Neural crest cell (in vitro differentiated cells): ENCODE measurements around the gene ATP1B2. TPM values are rescaled to one million over a fixed set of nuclear protein-coding genes. Genes with fewer than 3 reads are reported as not detected.

Source experiments
- DNase-seq: peaks from one replicate; pipeline ENCODE4 v3.0.0; 2021; ENCODE audit warnings: low read depth, mixed read lengths, low spot score
- H3K27ac Mint-ChIP-seq: one replicate; pipeline ENCODE4 v1.8.0; 2021; ENCODE audit warnings: mild to moderate bottlenecking, mixed read lengths; ENCODE audit not compliant: unreplicated experiment
- H3K27me3 Mint-ChIP-seq: 2 replicates; pipeline ENCODE4 v1.8.0; 2021; ENCODE audit warnings: low read depth, mild to moderate bottlenecking, mixed read lengths
- H3K36me3 Mint-ChIP-seq: 2 replicates; pipeline ENCODE4 v1.8.0; 2021; ENCODE audit warnings: low read depth, mild to moderate bottlenecking, mixed read lengths
- H3K4me1 Mint-ChIP-seq: 2 replicates; pipeline ENCODE4 v1.8.0; 2021; ENCODE audit warnings: mixed read lengths
- H3K4me3 Mint-ChIP-seq: one replicate; pipeline ENCODE4 v1.8.0; 2021; ENCODE audit warnings: mild to moderate bottlenecking, mixed read lengths
- H3K9me3 Mint-ChIP-seq: 2 replicates; pipeline ENCODE4 v1.8.0; 2021; ENCODE audit warnings: mixed read lengths
- CTCF ChIP-seq: fragments of 200-600 bp; sonication (generic); conservative IDR thresholded peaks from 2 replicates; pipeline ENCODE4 v1.5.0; 2021; ENCODE audit warnings: antibody characterized with exemption, mild to moderate bottlenecking
- long read RNA-seq: library from polyadenylated mRNA; unstranded; transcript quantifications from one replicate; pipeline ENCODE4 v2.0.0, GENCODE V29; 2020
- total RNA-seq: library from RNA; stranded (reverse); gene quantifications from 2 replicates; pipeline ENCODE4 v1.2.1, GENCODE V29; 2021

Gene ATP1B2
- 12.1 and 14.3 TPM in 2 replicates for total RNA-seq
- long read RNA-seq: 0 reads

DNA sequence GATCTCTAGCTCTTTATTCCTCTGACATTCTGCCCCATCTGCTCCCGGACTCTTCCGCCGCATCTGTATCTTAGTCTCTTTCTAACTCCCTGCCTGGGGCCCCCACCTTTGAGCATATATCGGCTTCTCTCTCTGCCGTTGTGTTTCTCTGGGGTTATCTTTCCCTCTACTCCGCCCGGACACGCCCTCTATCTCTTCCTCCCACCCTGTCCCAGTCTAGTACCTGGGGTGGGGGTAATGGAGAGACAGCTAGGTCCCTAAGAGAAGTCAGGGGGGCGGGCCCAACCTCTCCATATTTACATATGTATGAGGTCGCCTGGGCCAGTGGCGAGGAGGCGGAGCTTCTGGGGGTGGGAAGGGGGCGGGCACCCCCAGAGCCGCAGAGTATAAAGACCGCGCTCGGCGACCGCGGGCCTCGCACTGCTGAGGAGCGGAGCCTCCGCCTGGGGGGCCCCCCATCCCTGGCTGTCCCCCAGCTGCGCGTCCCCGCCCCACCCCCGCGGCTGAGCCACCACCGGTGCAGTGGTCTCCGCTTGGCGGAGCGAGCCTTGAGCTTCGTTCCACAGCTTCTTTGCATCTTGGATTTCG is at the start of gene ATP1B2:
ATP1B2 (plus strand) TSS at position 418 of the 588 bp plus-strand sequence. CDS start 593 bp downstream, outside the sequence.
- Mint-ChIP-seq H3K9me3 (no peaks in the 10 kb centered on the region), H3K4me3 (peak within 1 kb of the TSS; percentile 89), H3K4me1 (peaks cover 31% of the 10 kb centered on the region), H3K27me3 (peaks cover 9% of the 10 kb centered on the region), H3K27ac (no peak within 1 kb of the TSS), H3K36me3 (peaks cover 5% of the 10 kb centered on the region)
- DNase-seq: peak; percentile 73
- TF ChIP-seq CTCF: no peak

DNA sequence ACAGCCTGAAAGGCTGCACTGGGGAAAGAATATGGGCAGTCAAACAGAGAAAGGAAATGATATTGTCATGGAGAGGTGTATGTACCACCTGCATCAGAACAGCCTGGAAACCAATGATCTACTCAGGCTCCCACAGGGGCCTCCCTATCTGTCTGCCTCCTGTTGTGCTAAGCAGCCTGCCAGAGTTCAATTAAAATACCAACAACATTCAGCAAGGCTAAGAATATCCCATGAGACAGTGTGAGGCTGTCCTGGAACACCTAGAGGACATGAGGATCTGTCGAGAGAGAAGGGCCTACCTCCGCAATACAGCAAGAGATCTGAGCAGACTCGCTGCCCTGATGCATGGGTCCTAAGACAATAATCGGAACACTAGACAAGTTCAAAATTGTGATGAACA is 44.4 kb upstream of the ATP1B2 start:
- Mint-ChIP-seq H3K27me3 (no peaks in the 10 kb centered on the region), H3K4me3 (peak overlapping the region; percentile 6), H3K9me3 (no peaks in the 10 kb centered on the region), H3K27ac (no peak overlapping the region), H3K36me3 (peaks cover 19% of the 10 kb centered on the region), H3K4me1 (peaks cover 19% of the 10 kb centered on the region)
- DNase-seq: no peak
- TF ChIP-seq CTCF: no peak

- Mint-ChIP-seq H3K27ac (no peak overlapping the region), H3K4me3 (peak overlapping the region; percentile 69)
Measured at GRCh38 chr17:7610641-7611040, 40.1 kb upstream of the ATP1B2 start.

GRCh38 chr17:7611635-7612293 is 39.0 kb upstream of the ATP1B2 start:
- Mint-ChIP-seq H3K27me3 (peaks cover 2% of the 10 kb centered on the region), H3K9me3 (no peaks in the 10 kb centered on the region), H3K27ac (no peak overlapping the region), H3K36me3 (no peaks in the 10 kb centered on the region), H3K4me3 (peak overlapping the region; percentile 75), H3K4me1 (peaks cover 46% of the 10 kb centered on the region)
- DNase-seq: no peak
- no peak for TF ChIP-seq CTCF

More at GRCh38 chr17:7610641-7611040, 40.1 kb upstream of the ATP1B2 start:
- no peak for TF ChIP-seq CTCF
- Mint-ChIP-seq H3K9me3 (no peaks in the 10 kb centered on the region), H3K36me3 (peaks cover 6% of the 10 kb centered on the region), H3K27me3 (peaks cover 2% of the 10 kb centered on the region), H3K4me1 (peaks cover 50% of the 10 kb centered on the region)
- no peak for DNase-seq

DNA sequence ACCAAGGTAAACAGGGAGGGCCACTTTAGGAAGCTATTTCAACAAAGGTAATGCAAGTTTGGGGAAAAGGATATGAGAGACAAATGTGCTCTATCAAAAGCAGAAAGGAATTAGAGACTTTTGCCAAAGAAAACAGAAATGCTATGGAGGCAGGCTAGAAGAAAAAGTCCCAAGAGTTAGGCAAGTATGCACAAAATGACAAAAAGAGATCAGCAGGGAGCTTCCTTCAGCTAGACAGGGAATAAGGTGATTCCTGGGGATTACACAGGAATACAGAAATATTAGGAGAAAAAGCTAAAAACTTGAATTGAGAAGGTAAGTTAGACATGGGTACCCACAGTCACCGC is 38.5 kb upstream of the ATP1B2 start:
- Mint-ChIP-seq H3K36me3 (no peaks in the 10 kb centered on the region), H3K4me3 (peak overlapping the region; percentile 75), H3K4me1 (peaks cover 46% of the 10 kb centered on the region), H3K27me3 (peaks cover 2% of the 10 kb centered on the region), H3K9me3 (no peaks in the 10 kb centered on the region), H3K27ac (no peak overlapping the region)
- DNase-seq: no peak
- no peak for TF ChIP-seq CTCF
